HG02642 (cell line): ENCODE results near the gene E2F2.
"Not testable (repeated sequence)": the region's sequence is repeated elsewhere in the genome, so short reads cannot be mapped to it uniquely, and the experiment has no call there.

Experiments used
- ATAC-seq: cut with Tn5 transposase; IDR thresholded peaks from one replicate; pipeline ENCODE4 v1.9.1; 2021; ENCODE audit warnings: mild to moderate bottlenecking; ENCODE audit not compliant: unreplicated experiment, poor library complexity

The E2F2 gene

GRCh38 chr1:23548704-23549143, 17.7 kb upstream of the E2F2 start:
- no peak for ATAC-seq

- ATAC-seq: no peak
Observed at GRCh38 chr1:23546897-23547584, 16.0 kb upstream of the E2F2 start.

- no peak for ATAC-seq
Observed at GRCh38 chr1:23545851-23546250, 14.8 kb upstream of the E2F2 start.

GRCh38 chr1:23544444-23545389, 13.7 kb upstream of the E2F2 start:
- no peak for ATAC-seq

GRCh38 chr1:23543707-23544443, 12.8 kb upstream of the E2F2 start:
- ATAC-seq: no peak

GRCh38 chr1:23542940-23543339, 11.9 kb upstream of the E2F2 start:
- ATAC-seq: not testable (repeated sequence)

GRCh38 chr1:23539698-23540266, 8.7 kb upstream of the E2F2 start:
- ATAC-seq: peak; percentile 88

GRCh38 chr1:23537296-23537973, 6.4 kb upstream of the E2F2 start:
- ATAC-seq: no peak

GRCh38 chr1:23533246-23534023, 2.4 kb upstream of the E2F2 start:
- no peak for ATAC-seq

GRCh38 chr1:23531562-23532094, 595 bp upstream of the E2F2 start:
- no peak for ATAC-seq

- ATAC-seq: peak; percentile 13
Observed at GRCh38 chr1:23530087-23530746, 816 bp downstream of the E2F2 start.

- no peak for ATAC-seq
Observed at GRCh38 chr1:23529146-23530086, 1.6 kb downstream of the E2F2 start.

- peak; percentile 45 for ATAC-seq
Observed at GRCh38 chr1:23528250-23528978, 2.6 kb downstream of the E2F2 start.

GRCh38 chr1:23527900-23528249, 3.2 kb downstream of the E2F2 start:
- no peak for ATAC-seq

- ATAC-seq: no peak
Observed at GRCh38 chr1:23527366-23527765, 3.7 kb downstream of the E2F2 start.

- ATAC-seq: no peak
Observed at GRCh38 chr1:23526329-23527041, 4.5 kb downstream of the E2F2 start.
